DMS153 treated with DMSO at 0.1 percent for 48 hours (cell line): Measurements from ENCODE around the gene COG4.

ENCODE experiments used
- DNase-seq: peaks from one replicate; lab custom pipeline; 2025; ENCODE audit not compliant: unreplicated experiment; lab: John Stamatoyannopoulos, UW

The COG4 gene

DNA sequence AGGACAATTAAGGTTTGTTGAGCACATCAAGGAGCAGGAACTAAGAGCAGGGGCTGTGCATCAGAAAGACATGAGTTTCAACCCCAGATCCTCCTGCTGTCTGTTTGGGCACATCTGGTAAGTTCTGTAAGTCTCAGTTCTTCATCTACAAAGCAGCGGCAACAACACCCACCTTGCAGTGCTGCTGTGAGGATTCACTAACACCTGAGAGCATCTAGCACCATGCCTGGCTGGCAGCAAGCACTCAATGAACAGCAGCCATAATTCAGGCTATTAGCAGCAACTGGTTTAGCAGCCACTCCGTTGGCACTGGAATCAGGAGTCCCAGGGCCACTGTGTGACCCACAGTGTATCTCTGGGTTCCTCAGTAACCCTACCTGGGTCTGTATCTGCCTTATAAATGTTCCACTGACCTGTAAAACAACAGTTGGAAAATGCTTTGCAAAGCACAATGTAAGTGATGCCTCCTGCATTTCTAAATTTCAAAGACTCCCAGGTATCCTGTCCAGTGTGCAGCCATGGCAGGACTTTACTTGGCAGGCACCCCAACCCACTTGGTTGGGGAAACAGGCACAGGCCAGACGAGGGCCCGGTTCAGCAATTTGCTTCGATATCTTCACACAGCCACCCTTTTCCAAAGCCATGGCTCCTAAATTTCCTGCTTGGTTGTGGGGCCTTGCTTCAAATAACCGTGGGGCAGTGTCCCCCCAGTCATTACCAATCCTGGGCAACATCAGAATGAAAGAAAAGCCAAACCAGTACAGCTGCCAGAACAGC lies 88.7 kb downstream of the COG4 start:
- no peak for DNase-seq

GRCh38 chr16:70433458-70434103 lies 89.8 kb downstream of the COG4 start:
- no peak for DNase-seq

GRCh38 chr16:70432723-70433457 lies 90.5 kb downstream of the COG4 start:
- DNase-seq = no peak

DNA sequence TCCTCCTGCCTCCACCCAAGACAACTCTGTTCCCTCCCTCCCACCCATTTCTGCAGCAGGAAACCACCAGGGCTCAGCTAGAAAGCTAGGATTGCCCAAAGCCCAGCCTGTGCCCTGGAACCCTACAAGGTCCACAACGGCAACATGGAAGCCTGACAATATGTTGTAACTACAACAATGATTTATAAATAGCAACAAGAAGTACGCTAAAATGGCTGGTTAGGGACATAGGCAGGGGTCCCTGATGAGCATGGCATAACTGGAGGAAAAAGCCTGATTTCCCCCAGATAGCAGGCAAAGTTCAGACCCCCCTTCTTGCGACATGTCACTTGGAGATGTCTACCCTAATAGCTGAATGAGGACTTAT lies 91.0 kb downstream of the COG4 start:
- no peak for DNase-seq

DNA sequence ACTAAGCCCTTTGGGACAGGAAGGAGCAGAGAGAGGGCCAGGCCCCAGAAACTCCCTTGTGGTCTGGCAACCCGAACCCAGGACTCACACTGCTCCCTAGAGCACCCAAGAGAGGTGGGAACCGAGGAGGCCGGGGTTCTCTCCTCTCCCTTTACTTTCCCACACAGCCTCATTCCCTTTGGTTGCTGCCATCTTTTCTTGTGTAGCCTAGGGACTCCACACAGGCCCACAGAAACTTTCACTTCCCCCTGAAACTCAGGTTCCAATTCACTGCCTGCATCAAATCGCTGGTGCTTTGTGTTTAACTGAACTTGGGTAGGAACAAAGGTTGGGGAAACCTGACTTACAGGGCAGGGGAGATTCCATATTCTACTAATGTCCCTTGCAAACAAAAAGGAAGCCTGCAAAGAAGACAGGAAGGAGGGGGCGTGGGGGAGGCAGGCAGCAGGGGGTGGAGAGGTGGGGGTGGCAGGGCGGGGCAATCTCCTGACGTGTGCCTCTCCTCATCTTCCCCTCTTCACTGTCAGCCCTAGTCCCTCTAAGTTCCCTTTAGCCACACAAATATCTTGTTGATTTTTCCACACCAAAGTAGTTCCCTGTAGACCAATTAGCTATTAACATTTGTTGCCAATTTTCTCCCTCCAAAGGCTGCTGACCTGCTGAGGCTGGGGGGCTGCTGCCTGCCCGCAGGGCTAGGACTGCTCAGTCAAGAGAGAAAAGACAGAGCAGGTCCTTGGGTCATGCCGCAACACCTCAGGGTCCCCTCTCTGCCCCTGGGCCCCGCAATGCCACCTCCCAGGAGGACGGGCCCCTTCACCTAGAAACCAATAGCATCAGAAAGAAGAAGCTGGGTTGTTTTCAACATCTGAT lies 92.5 kb downstream of the COG4 start:
- no peak for DNase-seq
